GM21390 (cell line): ENCODE measurements around the gene SLC4A11.

Experiments used
- ATAC-seq: cut with Tn5 transposase; IDR thresholded peaks from one replicate; pipeline ENCODE4 v1.9.1; 2021; ENCODE audit not compliant: unreplicated experiment

Gene SLC4A11

GRCh38 chr20:3247638-3248037 is 8.6 kb upstream of the SLC4A11 start:
- no peak for ATAC-seq

GRCh38 chr20:3246682-3247081 is 7.7 kb upstream of the SLC4A11 start:
- no peak for ATAC-seq

GRCh38 chr20:3245711-3246110 is 6.7 kb upstream of the SLC4A11 start:
- ATAC-seq = no peak

- ATAC-seq = no peak
Measured at GRCh38 chr20:3245156-3245555, 6.2 kb upstream of the SLC4A11 start.

GRCh38 chr20:3244613-3245012 is 5.6 kb upstream of the SLC4A11 start:
- no peak for ATAC-seq

GRCh38 chr20:3243718-3244358 is 4.8 kb upstream of the SLC4A11 start:
- no peak for ATAC-seq

GRCh38 chr20:3242172-3242692 is 3.2 kb upstream of the SLC4A11 start:
- no peak for ATAC-seq

- ATAC-seq = no peak
Measured at GRCh38 chr20:3240776-3241363, 1.9 kb upstream of the SLC4A11 start.

- ATAC-seq = no peak
Measured at GRCh38 chr20:3239867-3240775, 1.1 kb upstream of the SLC4A11 start.

- peak; percentile 48 for ATAC-seq
Measured at GRCh38 chr20:3238616-3239025, 369 bp downstream of the SLC4A11 start.

GRCh38 chr20:3237958-3238615 is 903 bp downstream of the SLC4A11 start:
- no peak for ATAC-seq

- ATAC-seq = no peak
Measured at GRCh38 chr20:3237011-3237957, 1.7 kb downstream of the SLC4A11 start.

- no peak for ATAC-seq
Measured at GRCh38 chr20:3235666-3236324, 3.2 kb downstream of the SLC4A11 start.

- ATAC-seq = no peak
Measured at GRCh38 chr20:3233991-3234498, 4.9 kb downstream of the SLC4A11 start.

- no peak for ATAC-seq
Measured at GRCh38 chr20:3233131-3233990, 5.6 kb downstream of the SLC4A11 start.

- no peak for ATAC-seq
Measured at GRCh38 chr20:3231889-3232588, 7.0 kb downstream of the SLC4A11 start.

GRCh38 chr20:3231116-3231515 is 7.9 kb downstream of the SLC4A11 start:
- ATAC-seq = no peak

GRCh38 chr20:3229798-3230197 is 9.2 kb downstream of the SLC4A11 start:
- ATAC-seq = no peak
